ENCODE measurements around the gene IQGAP2.

IQGAP2 gene

DNA sequence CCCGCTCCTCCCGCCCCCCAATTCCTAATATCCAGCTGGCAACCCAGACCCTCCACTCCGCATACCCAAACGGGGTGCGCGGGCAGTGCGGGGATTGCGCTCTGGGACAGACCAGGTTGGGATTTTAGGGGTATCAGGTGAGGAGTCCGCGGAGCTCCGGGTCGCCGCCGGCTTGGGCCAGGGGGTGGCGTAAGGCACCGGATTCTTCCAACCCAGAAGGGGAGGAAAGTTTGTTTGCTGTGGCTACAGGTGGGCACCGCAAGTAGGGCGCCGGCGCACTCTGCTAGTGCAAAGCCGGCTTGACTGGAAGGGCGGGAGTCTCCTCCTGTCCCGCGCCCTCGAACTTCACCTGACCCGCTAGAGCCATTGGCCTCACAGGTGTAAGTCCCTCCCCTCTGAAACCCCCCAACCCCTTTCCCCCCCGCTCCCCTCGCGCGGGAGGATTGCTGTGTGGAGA lies 709 bp downstream of the IQGAP2 start:
- Histone ChIP-seq H3K4me3 (ENCODE audit: low read length) (peak overlapping the region; percentile 76), H3K9ac (ENCODE audit: low read depth, low read length) (peak overlapping the region; percentile 79; the same call in 1 of the 2 replicates), H3K36me3 (ENCODE audit: insufficient read depth, low read depth, low read length) (no peaks in the 10 kb centered on the region), H3K9me3 (ENCODE audit: insufficient read depth, low read depth, low read length) (no peaks in the 10 kb centered on the region), H3K27me3 (ENCODE audit: insufficient read depth, low read length) (peaks cover 19% of the 10 kb centered on the region; the same call in 1 of the 2 replicates), H3K27ac (ENCODE audit: low read length) (no peak overlapping the region), H3K4me1 (ENCODE audit: insufficient read depth, low read length) (peaks cover 14% of the 10 kb centered on the region; the same call in 1 of the 2 replicates)

GRCh38 chr5:76404223-76405211 lies 1.4 kb downstream of the IQGAP2 start:
- Histone ChIP-seq H3K36me3 (ENCODE audit: insufficient read depth, low read depth, low read length) (no peaks in the 10 kb centered on the region), H3K4me1 (ENCODE audit: insufficient read depth, low read length) (peaks cover 14% of the 10 kb centered on the region; the same call in 1 of the 2 replicates), H3K9ac (ENCODE audit: low read depth, low read length) (peak overlapping the region; percentile 79; the same call in 1 of the 2 replicates), H3K4me3 (ENCODE audit: low read length) (peak overlapping the region; percentile 76), H3K27me3 (ENCODE audit: insufficient read depth, low read length) (peaks cover 19% of the 10 kb centered on the region; the same call in 1 of the 2 replicates), H3K27ac (ENCODE audit: low read length) (no peak overlapping the region), H3K9me3 (ENCODE audit: insufficient read depth, low read depth, low read length) (no peaks in the 10 kb centered on the region)

GRCh38 chr5:76406014-76406413 lies 2.9 kb downstream of the IQGAP2 start:
- H3K4me3 ChIP-seq (ENCODE audit: low read length) = no peak overlapping the region
- H3K4me1 ChIP-seq (ENCODE audit: insufficient read depth, low read length) = peaks cover 14% of the 10 kb centered on the region; the same call in 1 of the 2 replicates
- H3K27ac ChIP-seq (ENCODE audit: low read length) = no peak overlapping the region
- no peak overlapping the region for H3K9ac ChIP-seq (ENCODE audit: low read depth, low read length)
- H3K36me3 ChIP-seq (ENCODE audit: insufficient read depth, low read depth, low read length) = no peaks in the 10 kb centered on the region
- H3K9me3 ChIP-seq (ENCODE audit: insufficient read depth, low read depth, low read length) = no peaks in the 10 kb centered on the region
- peaks cover 13% of the 10 kb centered on the region; the same call in 1 of the 2 replicates for H3K27me3 ChIP-seq (ENCODE audit: insufficient read depth, low read length)

DNA sequence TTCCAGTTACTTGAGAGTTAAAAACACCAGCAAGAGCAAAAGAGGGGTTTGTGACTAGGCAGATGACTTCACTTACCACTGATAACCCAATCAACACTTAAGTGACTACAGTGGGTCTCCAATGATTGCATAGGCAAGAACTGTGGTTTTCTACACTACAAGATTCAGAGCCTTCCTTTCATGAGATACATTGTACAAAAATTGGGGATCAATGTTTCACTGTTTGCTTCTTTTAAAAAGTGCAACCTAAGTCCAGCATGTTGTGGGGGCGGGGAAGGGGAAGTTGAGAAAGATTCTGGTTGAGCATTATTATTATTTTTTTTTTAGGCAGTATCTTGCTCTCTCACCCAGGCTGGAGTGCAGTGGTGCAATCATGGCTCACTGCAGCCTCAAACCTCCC lies 3.6 kb downstream of the IQGAP2 start:
- no peak overlapping the region for H3K27ac ChIP-seq (ENCODE audit: low read length)
- no peaks in the 10 kb centered on the region for H3K9me3 ChIP-seq (ENCODE audit: insufficient read depth, low read depth, low read length)
- peaks cover 12% of the 10 kb centered on the region; the same call in 1 of the 2 replicates for H3K4me1 ChIP-seq (ENCODE audit: insufficient read depth, low read length)
- H3K27me3 ChIP-seq (ENCODE audit: insufficient read depth, low read length) = peaks cover 7% of the 10 kb centered on the region; the same call in 1 of the 2 replicates
- no peak overlapping the region for H3K9ac ChIP-seq (ENCODE audit: low read depth, low read length)
- no peak overlapping the region for H3K4me3 ChIP-seq (ENCODE audit: low read length)
- no peaks in the 10 kb centered on the region for H3K36me3 ChIP-seq (ENCODE audit: insufficient read depth, low read depth, low read length)

DNA sequence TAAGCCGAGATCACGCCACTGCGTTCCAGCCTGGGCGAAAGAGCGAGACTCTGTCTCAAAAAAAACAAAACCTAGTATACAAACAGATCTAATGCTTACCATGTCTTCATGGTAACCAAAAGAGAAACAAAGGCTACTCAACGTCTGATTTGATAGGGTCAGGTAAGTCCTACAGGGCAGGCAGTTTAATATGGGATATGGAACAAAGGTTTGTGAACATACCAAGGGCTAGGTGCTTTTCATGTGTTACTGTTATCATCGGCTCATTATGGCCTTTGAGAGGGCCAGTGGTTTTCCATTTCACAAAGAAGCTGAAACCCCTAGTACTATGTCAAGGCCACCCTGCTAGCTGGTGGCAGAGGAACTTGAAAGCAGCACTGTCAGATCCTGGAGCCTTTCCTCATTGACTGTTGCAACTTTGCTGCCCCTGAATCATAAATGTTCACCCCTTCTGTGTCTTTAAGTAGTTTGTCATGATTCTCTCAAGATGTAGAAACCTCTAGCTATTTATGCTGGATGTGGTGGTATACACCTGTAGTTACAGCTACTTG lies 5.1 kb downstream of the IQGAP2 start:
- no peak overlapping the region for H3K9ac ChIP-seq (ENCODE audit: low read depth, low read length)
- H3K9me3 ChIP-seq (ENCODE audit: insufficient read depth, low read depth, low read length) = no peaks in the 10 kb centered on the region
- H3K27me3 ChIP-seq (ENCODE audit: insufficient read depth, low read length) = peaks cover 7% of the 10 kb centered on the region; the same call in 1 of the 2 replicates
- no peaks in the 10 kb centered on the region for H3K36me3 ChIP-seq (ENCODE audit: insufficient read depth, low read depth, low read length)
- no peak overlapping the region for H3K4me3 ChIP-seq (ENCODE audit: low read length)
- H3K27ac ChIP-seq (ENCODE audit: low read length) = no peak overlapping the region
- peaks cover 8% of the 10 kb centered on the region; the same call in 1 of the 2 replicates for H3K4me1 ChIP-seq (ENCODE audit: insufficient read depth, low read length)

- no peaks in the 10 kb centered on the region for H3K36me3 ChIP-seq (ENCODE audit: insufficient read depth, low read depth, low read length)
Observed at GRCh38 chr5:76412511-76412910, 9.4 kb downstream of the IQGAP2 start.

GRCh38 chr5:76413746-76414145 lies 10.7 kb downstream of the IQGAP2 start:
- Histone ChIP-seq H3K27me3 (ENCODE audit: insufficient read depth, low read length) (no peaks in the 10 kb centered on the region), H3K36me3 (ENCODE audit: insufficient read depth, low read depth, low read length) (no peaks in the 10 kb centered on the region), H3K4me1 (ENCODE audit: insufficient read depth, low read length) (no peaks in the 10 kb centered on the region), H3K9me3 (ENCODE audit: insufficient read depth, low read depth, low read length) (no peaks in the 10 kb centered on the region), H3K27ac (ENCODE audit: low read length) (no peak overlapping the region), H3K4me3 (ENCODE audit: low read length) (no peak overlapping the region), H3K9ac (ENCODE audit: low read depth, low read length) (no peak overlapping the region)

More at GRCh38 chr5:76412511-76412910, 9.4 kb downstream of the IQGAP2 start:
- H3K9ac ChIP-seq (ENCODE audit: low read depth, low read length) = no peak overlapping the region
- H3K4me1 ChIP-seq (ENCODE audit: insufficient read depth, low read length) = no peaks in the 10 kb centered on the region
- no peak overlapping the region for H3K27ac ChIP-seq (ENCODE audit: low read length)
- H3K9me3 ChIP-seq (ENCODE audit: insufficient read depth, low read depth, low read length) = no peaks in the 10 kb centered on the region
- H3K27me3 ChIP-seq (ENCODE audit: insufficient read depth, low read length) = no peaks in the 10 kb centered on the region
- no peak overlapping the region for H3K4me3 ChIP-seq (ENCODE audit: low read length)

DNA sequence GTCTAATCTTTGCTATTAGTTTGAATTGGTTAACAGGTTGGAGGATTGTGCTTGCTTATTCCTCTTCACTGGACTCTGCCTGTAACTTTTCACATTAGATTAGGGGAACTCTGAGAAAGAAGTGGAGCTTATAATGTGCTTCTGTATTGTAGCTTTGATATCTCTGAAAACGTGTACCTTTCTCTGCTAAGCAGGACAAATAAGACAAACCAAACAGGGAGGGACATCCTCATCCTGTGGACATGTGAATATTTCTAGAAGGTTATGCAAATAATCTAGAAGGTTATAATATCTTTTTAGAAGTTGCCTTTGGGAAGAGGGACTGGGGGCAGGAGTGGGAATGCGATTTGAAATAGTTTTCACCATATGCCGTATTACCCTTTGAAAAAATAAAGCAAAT lies 11.7 kb downstream of the IQGAP2 start:
- H3K4me3 ChIP-seq (ENCODE audit: low read length) = no peak overlapping the region
- no peaks in the 10 kb centered on the region for H3K4me1 ChIP-seq (ENCODE audit: insufficient read depth, low read length)
- no peaks in the 10 kb centered on the region for H3K36me3 ChIP-seq (ENCODE audit: insufficient read depth, low read depth, low read length)
- no peak overlapping the region for H3K9ac ChIP-seq (ENCODE audit: low read depth, low read length)
- H3K9me3 ChIP-seq (ENCODE audit: insufficient read depth, low read depth, low read length) = no peaks in the 10 kb centered on the region
- no peak overlapping the region for H3K27ac ChIP-seq (ENCODE audit: low read length)
- no peaks in the 10 kb centered on the region for H3K27me3 ChIP-seq (ENCODE audit: insufficient read depth, low read length)

DNA sequence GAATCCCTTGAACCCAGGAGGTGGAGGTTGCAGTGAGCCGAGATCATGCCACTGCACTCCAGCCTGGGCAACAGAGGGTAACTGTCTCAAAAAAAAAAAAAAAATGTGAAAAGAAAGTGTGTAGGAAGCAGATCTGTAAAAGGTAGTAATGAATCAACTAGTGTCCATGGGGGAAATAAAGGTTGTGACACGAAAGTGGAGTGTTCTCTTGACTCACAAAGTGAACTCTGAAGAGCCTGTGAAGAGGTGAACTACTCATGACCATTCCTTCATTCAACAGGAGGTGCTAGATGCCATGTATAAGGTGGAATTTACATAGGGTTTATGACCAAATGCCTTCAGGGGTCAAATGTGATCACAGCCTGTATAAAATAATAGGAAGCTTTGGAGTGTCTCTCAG lies 12.8 kb downstream of the IQGAP2 start:
- H3K9ac ChIP-seq (ENCODE audit: low read depth, low read length) = no peak overlapping the region
- H3K9me3 ChIP-seq (ENCODE audit: insufficient read depth, low read depth, low read length) = no peaks in the 10 kb centered on the region
- no peaks in the 10 kb centered on the region for H3K36me3 ChIP-seq (ENCODE audit: insufficient read depth, low read depth, low read length)
- H3K4me3 ChIP-seq (ENCODE audit: low read length) = no peak overlapping the region
- no peaks in the 10 kb centered on the region for H3K27me3 ChIP-seq (ENCODE audit: insufficient read depth, low read length)
- no peak overlapping the region for H3K27ac ChIP-seq (ENCODE audit: low read length)
- peaks cover under 1% of the 10 kb centered on the region; the same call in 1 of the 2 replicates for H3K4me1 ChIP-seq (ENCODE audit: insufficient read depth, low read length)

DNA sequence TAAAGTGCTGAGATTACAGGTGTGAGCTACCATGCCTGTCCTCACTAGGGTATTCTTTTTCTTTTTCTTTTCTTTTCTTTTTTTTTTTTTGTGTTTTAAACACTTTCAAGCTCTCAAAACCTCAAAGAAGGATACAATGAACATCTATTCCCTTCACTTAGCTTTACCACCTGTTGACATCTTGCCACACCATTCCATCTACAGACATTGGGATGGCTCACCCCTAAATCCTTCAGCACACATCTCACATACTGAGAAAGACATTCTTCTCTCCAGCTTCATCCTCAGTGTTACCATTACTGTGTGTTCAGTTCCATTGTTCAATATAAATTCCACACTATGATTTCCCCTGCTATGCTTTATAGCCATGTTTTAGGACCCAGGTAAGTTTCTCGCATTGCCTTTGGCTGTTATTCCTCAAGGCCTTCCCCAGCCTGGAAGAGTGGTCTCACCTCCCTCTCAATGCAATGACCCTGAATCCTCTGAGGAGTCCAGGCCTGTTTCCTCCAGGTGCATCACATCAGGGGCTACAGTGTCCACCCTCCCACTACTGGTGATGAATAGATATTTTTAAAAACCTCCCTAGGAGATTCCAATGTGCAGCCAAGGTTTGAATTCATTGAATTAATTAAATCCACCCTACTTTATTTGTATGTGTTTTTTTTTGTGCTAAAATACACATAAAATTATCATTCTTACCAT lies 16.7 kb downstream of the IQGAP2 start:
- Histone ChIP-seq H3K4me3 (ENCODE audit: low read length) (no peak overlapping the region), H3K27me3 (ENCODE audit: insufficient read depth, low read length) (no peaks in the 10 kb centered on the region), H3K4me1 (ENCODE audit: insufficient read depth, low read length) (peaks cover 7% of the 10 kb centered on the region), H3K9me3 (ENCODE audit: insufficient read depth, low read depth, low read length) (no peaks in the 10 kb centered on the region), H3K9ac (ENCODE audit: low read depth, low read length) (no peak overlapping the region), H3K36me3 (ENCODE audit: insufficient read depth, low read depth, low read length) (no peaks in the 10 kb centered on the region), H3K27ac (ENCODE audit: low read length) (no peak overlapping the region)

DNA sequence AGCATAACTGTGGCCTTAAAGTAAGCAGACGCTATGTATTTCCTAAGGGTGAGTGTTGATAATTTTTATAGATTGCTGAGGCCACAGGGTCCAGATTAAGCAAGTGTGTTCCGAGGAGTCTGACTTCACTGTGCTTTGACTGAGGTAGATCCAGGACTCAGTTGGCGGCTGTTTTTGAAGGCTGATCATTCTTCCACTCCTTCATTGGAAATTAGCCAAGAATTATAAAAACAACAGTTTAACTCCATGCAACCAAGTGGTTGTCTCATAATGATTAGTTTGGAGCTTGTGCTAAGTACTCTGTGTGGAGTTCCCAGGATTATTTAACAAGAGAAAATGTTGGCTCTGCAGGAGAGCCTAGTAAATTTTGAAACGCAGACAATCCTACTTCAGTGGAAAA lies 19.1 kb downstream of the IQGAP2 start:
- no peaks in the 10 kb centered on the region for H3K36me3 ChIP-seq (ENCODE audit: insufficient read depth, low read depth, low read length)
- no peak overlapping the region for H3K9ac ChIP-seq (ENCODE audit: low read depth, low read length)
- H3K4me1 ChIP-seq (ENCODE audit: insufficient read depth, low read length) = peaks cover 30% of the 10 kb centered on the region
- no peak overlapping the region for H3K4me3 ChIP-seq (ENCODE audit: low read length)
- H3K27me3 ChIP-seq (ENCODE audit: insufficient read depth, low read length) = no peaks in the 10 kb centered on the region
- H3K9me3 ChIP-seq (ENCODE audit: insufficient read depth, low read depth, low read length) = no peaks in the 10 kb centered on the region
- no peak overlapping the region for H3K27ac ChIP-seq (ENCODE audit: low read length)

All from iPS-20b (cell line).